Metanephros (tissue), 2 donors: ENCODE data around the gene MPHOSPH9. TPM values are rescaled to one million over a fixed set of nuclear protein-coding genes. Genes with fewer than 3 reads are reported as not detected.

Source experiments
- small RNA-seq: library from RNA; depleted of rRNA; stranded (forward); fragments of <200 nt; gene quantifications from one replicate; pipeline ENCODE3, GENCODE V24; 2014; ENCODE audit warnings: low replicate concordance
- total RNA-seq: library from RNA; depleted of rRNA; stranded (reverse); fragments of >200 nt; gene quantifications from one replicate; pipeline ENCODE4 v1.2.3, GENCODE V29; 2014

Gene MPHOSPH9
- 62.6 TPM for total RNA-seq

DNA sequence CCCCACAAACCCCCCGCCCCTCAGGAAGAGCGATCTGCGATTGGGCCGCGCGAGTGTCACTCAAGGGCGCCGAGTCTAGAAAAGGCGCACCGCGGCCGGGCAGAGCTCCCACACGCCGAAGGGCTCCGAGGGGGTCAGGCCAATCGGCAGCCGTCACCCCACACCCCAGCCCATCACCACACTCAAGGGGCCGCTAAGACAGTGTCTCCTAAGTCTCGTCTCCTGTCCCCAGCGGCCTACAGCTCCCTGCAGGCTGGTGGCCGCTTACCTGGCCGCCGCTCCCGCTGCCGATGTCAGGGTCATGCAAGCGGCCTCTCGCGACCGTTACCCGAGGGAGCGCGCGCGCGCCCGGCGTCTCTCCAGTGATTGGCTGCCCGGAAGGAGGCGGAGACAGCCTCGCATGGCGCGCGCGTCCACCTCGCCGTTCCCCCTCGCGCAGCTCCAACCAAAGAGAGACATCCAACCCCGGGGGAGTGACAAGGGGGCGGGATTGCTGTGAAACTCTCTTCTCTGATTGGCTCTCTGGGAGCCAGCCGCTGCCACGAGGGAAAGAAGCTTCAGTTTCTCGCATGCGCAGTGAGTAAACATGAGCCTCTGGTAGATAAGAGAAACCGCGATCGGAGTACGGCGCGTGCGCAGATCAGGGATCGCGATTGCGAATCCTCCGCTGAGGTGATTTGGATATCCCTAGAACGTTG is at the start of gene MPHOSPH9, which contains the start of gene MTRFR:
Gene MPHOSPH9 (minus strand): TSS at position 335 of the 698 bp plus-strand sequence. CDS start 2,777 bp downstream, outside the sequence.
Gene MTRFR (plus strand): TSS at position 630 of the 698 bp plus-strand sequence. CDS start 20,239 bp downstream, outside the sequence.

GRCh38 chr12:123150744-123151456 is 82.0 kb downstream of the MPHOSPH9 start, which contains the start of gene PITPNM2:
PITPNM2 (minus strand) TSS chr12:123151090; CDS start chr12:123034590, 116,500 bp downstream.

Small RNA genes within 50 kb of the gene (small RNA-seq; reads per million reads assigned to genes)
- gene RNA5SP375 = not detected

Other genes starting within 250 kb of the MPHOSPH9 start
- gene PITPNM2, start 82.1 kb downstream of the MPHOSPH9 start, total RNA-seq = 12.5 TPM
- gene MTRFR, start 295 bp upstream of the MPHOSPH9 start, total RNA-seq = 10.7 TPM
- gene CDK2AP1, start 38.7 kb upstream of the MPHOSPH9 start, total RNA-seq = 59.3 TPM
- gene SBNO1, start 131.7 kb upstream of the MPHOSPH9 start, total RNA-seq = 18.9 TPM
- gene KMT5A, start 151.0 kb upstream of the MPHOSPH9 start, total RNA-seq = 31.5 TPM
- gene RILPL2, start 203.5 kb upstream of the MPHOSPH9 start, total RNA-seq = 4.4 TPM
- gene SNRNP35, start 225.0 kb upstream of the MPHOSPH9 start, total RNA-seq = 22.5 TPM